HG03060 (cell line): Measurements from ENCODE around the gene IL4I1.

ENCODE experiments used
- ATAC-seq: cut with Tn5 transposase; IDR thresholded peaks from one replicate; pipeline ENCODE4 v1.9.1; 2021; ENCODE audit warnings: low read depth, moderate number of reproducible peaks; ENCODE audit not compliant: unreplicated experiment

The IL4I1 gene

DNA sequence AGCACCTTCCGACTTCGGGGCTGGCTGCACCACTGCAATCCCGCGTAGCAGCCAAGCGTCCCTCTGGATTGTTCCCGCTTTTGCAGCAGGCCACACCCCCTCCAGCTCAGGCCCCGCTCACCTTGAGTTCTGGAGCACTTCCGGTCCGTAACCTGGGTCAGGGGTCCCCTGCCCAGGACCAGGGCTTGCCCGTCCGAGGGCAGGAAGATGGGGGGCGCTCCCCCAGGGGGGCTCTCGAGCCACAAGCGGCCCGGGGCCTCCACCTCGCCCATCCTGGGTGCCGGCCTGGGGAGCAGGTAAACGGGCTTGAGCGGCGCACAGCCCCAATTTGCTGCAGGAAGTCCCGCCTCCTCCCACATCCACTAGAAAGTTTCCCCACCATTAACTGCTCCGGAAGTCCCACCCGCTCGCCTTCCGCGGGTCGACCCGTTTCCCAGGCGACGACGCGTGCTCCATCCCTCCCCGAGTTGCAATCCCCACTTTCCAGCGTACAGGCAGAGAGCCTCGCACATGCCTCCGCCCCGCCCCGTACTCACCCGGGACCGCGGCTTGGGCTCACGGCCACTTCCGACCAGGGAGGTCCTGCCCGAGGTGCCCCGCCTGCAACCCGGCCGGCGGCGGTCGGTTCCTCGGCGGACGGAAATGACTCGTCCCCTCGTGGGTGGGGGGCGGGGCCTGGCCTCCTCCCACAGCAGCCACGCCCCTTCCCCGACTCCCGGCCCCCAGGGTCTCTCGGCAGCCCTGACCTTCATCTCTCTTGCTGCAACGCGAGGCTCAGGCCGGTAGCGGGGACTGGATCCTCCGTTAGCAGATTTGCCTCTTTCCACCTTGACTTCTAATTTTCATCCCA lies 29.5 kb downstream of the IL4I1 start, which contains the start of gene PNKP:
TSS of gene PNKP (minus strand) at position 644 of the 850 bp plus-strand sequence. CDS start at position 272, 372 bp downstream.
- ATAC-seq, result no peak

DNA sequence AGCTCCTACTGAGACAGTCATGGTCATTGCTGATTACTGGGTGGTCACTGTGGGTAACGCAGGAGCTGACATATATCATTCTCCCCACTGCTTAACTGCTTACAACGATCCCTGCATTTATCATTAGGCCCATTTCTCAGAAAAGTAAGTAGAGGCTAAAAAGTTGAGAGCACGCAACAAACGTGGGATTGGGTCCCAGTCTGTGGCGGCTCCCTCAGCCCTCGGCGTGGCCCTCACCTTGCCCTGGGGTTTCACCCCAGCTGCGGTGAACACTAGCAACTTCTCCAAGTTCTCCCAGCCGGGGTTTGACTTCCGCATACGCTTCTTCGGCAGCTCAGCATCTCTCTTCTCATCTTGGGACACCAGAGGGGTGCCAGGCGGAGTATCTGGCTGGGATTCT lies 31.8 kb downstream of the IL4I1 start:
- ATAC-seq, result no peak

DNA sequence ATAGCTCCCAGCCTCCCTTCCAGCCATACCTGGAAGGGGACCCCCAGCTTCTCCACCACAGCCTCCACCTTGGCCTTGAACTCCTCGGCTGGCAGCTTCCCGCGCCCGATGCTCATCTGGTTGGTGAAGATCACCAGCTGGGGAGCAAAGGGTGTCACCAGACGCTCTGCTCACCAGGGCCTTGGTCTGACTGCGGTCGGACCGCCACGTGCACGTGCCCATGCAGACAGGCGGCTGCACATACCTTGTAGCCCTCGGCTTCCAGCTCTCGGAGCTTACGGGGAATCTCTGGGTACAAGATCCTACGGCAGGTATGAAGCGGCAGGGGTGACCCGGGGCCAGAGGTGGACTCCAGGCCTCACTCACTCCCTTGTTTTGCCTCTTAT lies 32.8 kb downstream of the IL4I1 start:
- no peak for ATAC-seq

- no peak for ATAC-seq
Measured at GRCh38 chr19:49863254-49863934, 33.3 kb downstream of the IL4I1 start.

DNA sequence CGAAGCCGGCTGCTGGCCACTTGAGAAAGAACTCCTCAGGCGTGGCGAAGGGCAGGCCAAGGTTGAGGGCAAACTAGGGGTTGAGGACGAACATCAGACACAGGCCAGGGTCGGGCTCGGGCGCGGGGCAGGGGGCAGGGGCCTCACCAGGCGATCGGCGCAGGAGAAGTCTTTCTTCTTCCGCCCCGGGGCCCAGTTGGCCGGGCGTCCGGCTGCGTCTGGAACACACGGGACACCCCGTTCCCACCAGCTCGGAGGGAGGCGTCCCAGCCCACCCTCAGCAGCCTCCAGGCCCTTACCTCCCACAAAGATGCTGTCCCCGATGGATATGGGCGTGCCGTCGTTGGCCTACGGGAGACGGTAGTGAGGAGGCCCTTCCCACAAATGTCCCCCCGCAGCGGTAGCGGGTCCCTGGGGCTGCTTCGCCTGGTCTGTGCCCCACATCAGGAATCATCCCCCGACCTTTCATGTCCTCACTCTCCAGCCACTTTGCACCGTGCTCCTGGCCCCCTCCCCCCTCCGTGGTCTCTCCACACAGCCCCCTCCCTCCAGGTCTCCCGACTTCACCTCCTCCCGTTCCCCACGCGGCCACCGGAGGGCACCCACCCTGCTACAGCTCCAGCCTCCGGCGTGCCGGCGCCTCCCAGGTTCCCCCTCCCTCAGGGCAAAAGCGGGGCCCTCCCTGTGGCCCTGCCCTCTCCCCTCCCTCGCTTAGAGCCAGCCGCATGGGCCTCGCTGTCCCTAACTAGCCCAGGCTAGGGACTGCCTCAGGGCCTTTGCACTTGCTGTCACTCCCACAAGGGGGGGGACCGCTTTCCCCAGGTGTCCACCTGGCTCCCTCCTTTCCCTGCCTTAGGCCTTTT lies 34.1 kb downstream of the IL4I1 start:
- no peak for ATAC-seq

GRCh38 chr19:49861541-49862378 lies 34.9 kb downstream of the IL4I1 start:
- no peak for ATAC-seq

DNA sequence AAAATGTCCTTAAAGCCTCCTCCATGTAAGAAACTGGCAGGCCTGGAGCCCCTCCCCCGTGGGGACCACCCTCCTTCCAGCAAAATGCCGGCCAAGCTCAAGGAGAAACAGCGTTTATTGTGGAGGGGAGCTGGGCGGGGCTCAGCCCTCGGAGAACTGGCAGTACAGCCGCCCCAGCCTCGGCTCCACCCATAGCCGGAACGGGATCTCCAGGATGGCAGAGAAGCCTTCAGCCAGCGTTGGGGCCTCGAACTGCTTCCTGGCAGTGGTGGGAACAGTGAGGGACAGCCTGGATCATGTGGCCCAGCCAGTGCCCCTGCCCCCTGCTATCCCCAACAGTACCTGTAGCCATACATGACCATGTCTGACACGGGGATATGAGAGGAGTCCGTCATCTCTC lies 35.6 kb downstream of the IL4I1 start:
- ATAC-seq, result no peak

- ATAC-seq, result no peak
Measured at GRCh38 chr19:49860336-49861102, 36.2 kb downstream of the IL4I1 start.

- ATAC-seq, result no peak
Measured at GRCh38 chr19:49859682-49860335, 36.9 kb downstream of the IL4I1 start.

DNA sequence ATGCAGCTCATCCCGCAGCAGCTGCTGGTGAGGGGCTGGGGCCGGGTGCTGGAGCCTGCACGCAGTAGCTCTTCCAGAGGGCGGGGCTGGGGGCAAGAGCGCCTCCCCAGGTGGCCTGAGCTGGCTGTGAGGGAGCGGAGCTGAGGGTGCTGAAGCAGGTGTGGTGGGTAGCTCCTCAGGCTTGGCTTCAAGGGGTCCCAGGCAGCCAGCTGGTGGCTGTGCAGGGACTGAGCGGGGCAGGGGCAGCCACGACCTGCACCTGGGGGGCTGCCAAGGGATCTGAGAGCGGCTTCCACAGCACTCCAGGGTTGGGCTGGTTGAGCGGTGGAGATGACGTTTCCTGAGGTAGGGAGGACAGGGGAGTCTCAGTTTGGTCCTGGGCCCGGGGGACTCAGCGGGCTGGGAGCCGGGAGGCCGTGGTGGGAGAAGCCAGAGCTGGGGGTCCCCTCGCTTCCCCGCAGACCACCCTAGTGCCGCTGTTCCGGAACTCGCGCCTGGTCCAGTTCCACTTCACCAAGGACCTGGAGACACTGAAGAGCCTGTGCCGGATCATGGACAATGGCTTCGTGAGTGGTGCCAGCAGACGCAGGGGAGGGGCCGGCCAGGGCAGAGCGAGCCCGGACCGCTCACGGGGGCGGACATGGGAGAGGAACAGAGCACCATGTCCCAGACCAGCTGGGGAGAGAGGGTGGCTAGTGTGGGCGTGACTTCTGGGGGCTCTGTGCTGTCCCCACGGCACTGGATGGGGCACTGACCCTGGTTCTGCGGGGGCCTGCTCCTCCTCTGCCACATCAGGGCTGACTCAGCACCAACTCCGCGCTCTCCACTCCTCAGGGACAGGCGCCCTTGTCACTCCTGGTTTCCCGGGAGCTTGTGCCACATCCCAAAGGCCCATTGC lies 38.4 kb downstream of the IL4I1 start:
- ATAC-seq, result no peak

- ATAC-seq, result no peak
Measured at GRCh38 chr19:49857838-49858087, 38.9 kb downstream of the IL4I1 start.

DNA sequence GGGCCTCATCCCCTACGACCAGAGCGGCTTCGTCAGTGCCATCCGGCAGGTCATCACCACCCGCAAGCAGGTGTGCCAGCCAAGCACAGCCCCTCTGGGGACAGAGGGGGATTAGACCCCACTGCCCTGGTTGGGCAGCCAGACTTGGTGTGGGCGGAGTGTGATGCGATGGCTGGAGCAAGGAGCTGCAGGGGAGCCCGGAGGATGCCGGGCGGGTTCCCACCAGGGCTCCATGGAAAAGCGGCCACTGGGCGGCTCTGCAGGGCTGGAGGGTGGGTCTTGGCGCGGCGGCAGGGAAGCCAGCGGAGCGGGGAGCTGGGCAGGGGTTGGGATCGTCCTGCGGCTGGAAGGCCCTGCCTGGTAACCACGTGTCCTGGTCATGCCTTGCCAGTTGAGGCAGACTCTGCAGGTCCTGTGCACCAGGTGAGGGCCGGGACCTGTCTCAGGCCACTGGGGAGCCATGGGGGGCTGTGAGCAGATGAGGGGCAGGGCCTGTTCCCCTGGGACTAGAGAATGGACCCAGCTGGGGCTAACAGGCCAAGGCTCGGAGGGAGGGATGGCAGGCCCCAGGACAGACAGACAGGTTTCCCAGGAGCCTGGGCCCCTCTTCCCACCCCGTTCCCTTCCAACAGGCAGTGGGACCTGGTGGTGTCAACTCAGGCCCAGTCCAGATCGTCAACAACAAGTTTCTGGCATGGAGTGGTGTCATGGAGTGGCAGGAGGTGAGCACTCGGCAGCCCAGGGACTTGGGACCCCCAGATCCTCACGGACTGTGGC lies 39.4 kb downstream of the IL4I1 start:
- ATAC-seq, result no peak

DNA sequence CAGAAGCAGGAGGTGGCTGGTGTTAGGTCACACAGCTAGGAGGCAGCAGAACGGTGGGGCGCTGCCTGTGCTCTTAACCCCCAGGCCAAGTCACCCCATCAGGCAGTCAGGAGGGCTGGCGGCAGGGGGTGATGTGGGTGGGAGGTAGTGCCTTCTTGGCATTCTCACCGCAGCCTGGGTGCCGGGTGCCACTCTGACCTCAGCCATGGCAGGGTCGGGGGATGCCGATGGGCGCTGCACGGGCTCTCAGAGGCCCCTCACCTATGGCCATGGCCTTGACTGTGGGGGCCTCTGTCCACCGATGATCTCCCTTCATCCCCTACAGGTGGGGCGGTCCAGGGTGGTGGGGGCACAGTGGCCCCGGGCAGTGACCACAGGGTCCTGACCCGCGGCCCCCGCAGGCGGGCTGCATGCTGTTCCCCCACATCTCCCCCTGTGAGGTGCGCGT lies 40.1 kb downstream of the IL4I1 start:
- ATAC-seq, result no peak

DNA sequence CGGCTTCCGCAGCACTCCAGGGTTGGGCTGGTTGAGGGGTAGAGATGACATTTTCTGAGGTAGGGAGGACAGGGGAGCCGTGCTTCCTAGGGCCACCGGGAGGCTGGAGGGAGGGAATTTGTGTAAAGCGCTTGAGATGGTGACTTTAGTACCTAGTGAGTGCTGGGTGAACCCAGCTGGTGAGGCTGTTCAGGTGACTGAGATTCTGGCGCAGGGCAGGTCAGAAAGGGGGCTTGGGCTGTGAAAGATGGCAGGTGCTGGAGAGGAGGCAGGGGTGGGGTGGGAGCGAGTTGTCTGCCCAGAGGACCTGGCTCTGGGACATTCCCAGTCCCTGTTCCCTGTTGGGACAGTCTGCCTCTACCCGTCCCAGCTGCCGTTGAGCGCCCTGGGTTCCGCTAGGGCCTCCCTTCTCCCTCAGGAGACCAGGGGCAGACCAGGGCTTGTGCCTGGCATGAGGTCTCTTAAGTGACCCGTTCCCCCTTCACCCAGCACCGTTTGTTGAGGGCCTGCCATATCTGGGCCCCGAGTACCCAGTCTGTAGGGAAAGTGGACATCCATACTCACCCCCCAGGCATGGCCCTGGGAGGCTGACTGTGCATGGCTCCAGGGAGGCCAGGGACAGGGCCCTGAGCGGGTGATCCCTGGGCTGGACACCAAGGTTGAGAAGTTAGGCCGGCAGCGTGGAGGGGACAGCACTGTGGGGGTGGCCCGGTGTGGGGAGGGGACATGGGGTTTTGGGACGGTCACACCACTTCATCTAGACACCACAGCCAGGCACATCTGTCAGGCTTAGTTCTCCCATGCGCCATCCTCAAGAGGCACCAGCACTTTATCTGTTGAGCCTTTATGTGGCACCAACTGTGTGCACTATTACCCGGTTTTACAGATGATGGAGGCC lies 40.8 kb downstream of the IL4I1 start:
- ATAC-seq, result no peak

GRCh38 chr19:49855277-49855675 lies 41.4 kb downstream of the IL4I1 start:
- ATAC-seq, result no peak
